K562 (cell line): Measurements from ENCODE around the gene AP1M1.

Experiments used
- CTCF ChIP-seq, 3 experiments: IDR thresholded peaks in 2 of 3; conservative IDR thresholded peaks in 1 of 3; 2 replicates each; pipeline ENCODE4 v1.5.1; 2011 to 2012; ENCODE audit warnings: low read length in 3 of 3, mild to moderate bottlenecking in 3 of 3, control low read depth in 2 of 3, improper control_type of control experiment in 1 of 3, inconsistent platforms in 1 of 3, low read depth in 1 of 3, mixed read lengths in 1 of 3, moderate library complexity in 1 of 3; ENCODE audit not compliant: insufficient read depth in 2 of 3
- DLX4 ChIP-seq: fragments of 250-450 bp; sonication (Bioruptor Pico); IDR thresholded peaks from 2 replicates; pipeline ENCODE4 v1.6.1; 2021; ENCODE audit warnings: mild to moderate bottlenecking
- ESRRA ChIP-seq: fragments of 450-650 bp; IDR thresholded peaks from 2 replicates; pipeline ENCODE4 v1.6.1; 2014; ENCODE audit warnings: low read depth, mild to moderate bottlenecking, moderate library complexity, borderline replicate concordance
- EZH2 ChIP-seq: IDR thresholded peaks from 2 replicates; pipeline ENCODE4 v1.6.1; 2012; ENCODE audit warnings: low read depth, mild to moderate bottlenecking, inconsistent platforms, low read length, borderline replicate concordance
- HCFC1 ChIP-seq: IDR thresholded peaks from 2 replicates; pipeline ENCODE4 v1.6.1; 2012; ENCODE audit warnings: low read depth, low read length, improper control_type of control experiment
- MAZ ChIP-seq, 2 experiments: fragments of 450-650 bp in 1 of 2; sonication (generic) in 1 of 2; formaldehyde crosslinking; IDR thresholded peaks in 1 of 2; conservative IDR thresholded peaks in 1 of 2; 2 replicates each; pipeline versions ENCODE4 v1.4.0 to v1.5.0; 2020; ENCODE audit warnings: mild to moderate bottlenecking in 1 of 2, missing genetic modification reagents in 1 of 2
- MLX ChIP-seq, 2 experiments: fragments of 450-650 bp in 1 of 2; sonication (generic) in 1 of 2; formaldehyde crosslinking; conservative IDR thresholded peaks; 2 replicates each; pipeline versions ENCODE4 v1.4.0 to v1.8.1; 2020 to 2022; ENCODE audit warnings: mild to moderate bottlenecking in 1 of 2, missing genetic modification reagents in 1 of 2
- MYBL2 ChIP-seq, 2 experiments: fragments of 450-650 bp in 1 of 2; sonication (generic) in 1 of 2; formaldehyde crosslinking in 1 of 2; IDR thresholded peaks; 2 replicates each; pipeline versions ENCODE4 v1.6.1 to v1.8.1; 2017 to 2022; ENCODE audit warnings: borderline replicate concordance in 1 of 2, inconsistent platforms in 1 of 2, low read depth in 1 of 2, mild to moderate bottlenecking in 1 of 2, missing genetic modification reagents in 1 of 2, moderate library complexity in 1 of 2
- TAF1 ChIP-seq: IDR thresholded peaks from 2 replicates; pipeline ENCODE4 v1.6.1; 2011; ENCODE audit warnings: mild to moderate bottlenecking, low read length, moderate library complexity; ENCODE audit not compliant: insufficient read depth, control insufficient read depth, severe bottlenecking; ENCODE audit errors: extremely low read depth
- TCFL5 ChIP-seq: fragments of 250-450 bp; sonication (Bioruptor Pico); conservative IDR thresholded peaks from 2 replicates; pipeline ENCODE4 v1.6.1; 2021; ENCODE audit warnings: mild to moderate bottlenecking, moderate library complexity, matching md5 sums
- USF2 ChIP-seq: sonication (generic); formaldehyde crosslinking; IDR thresholded peaks from 2 replicates; pipeline ENCODE4 v1.5.0; 2020; ENCODE audit warnings: missing genetic modification reagents
- ZFPM2 ChIP-seq: fragments of 250-450 bp; sonication (Bioruptor Pico); IDR thresholded peaks from 2 replicates; pipeline ENCODE4 v1.5.1; 2022; ENCODE audit warnings: mild to moderate bottlenecking
- ZNF766 ChIP-seq: fragments of 200-800 bp; sonication (Bioruptor generic); conservative IDR thresholded peaks from 2 replicates; pipeline ENCODE4 v1.6.1; 2016; ENCODE audit warnings: missing genetic modification characterization, missing compliant biosample characterization
- ZZZ3 ChIP-seq: fragments of 450-650 bp; IDR thresholded peaks from 2 replicates; pipeline ENCODE4 v1.6.1; 2016; ENCODE audit warnings: antibody characterized with exemption, mild to moderate bottlenecking, moderate library complexity

DNA sequence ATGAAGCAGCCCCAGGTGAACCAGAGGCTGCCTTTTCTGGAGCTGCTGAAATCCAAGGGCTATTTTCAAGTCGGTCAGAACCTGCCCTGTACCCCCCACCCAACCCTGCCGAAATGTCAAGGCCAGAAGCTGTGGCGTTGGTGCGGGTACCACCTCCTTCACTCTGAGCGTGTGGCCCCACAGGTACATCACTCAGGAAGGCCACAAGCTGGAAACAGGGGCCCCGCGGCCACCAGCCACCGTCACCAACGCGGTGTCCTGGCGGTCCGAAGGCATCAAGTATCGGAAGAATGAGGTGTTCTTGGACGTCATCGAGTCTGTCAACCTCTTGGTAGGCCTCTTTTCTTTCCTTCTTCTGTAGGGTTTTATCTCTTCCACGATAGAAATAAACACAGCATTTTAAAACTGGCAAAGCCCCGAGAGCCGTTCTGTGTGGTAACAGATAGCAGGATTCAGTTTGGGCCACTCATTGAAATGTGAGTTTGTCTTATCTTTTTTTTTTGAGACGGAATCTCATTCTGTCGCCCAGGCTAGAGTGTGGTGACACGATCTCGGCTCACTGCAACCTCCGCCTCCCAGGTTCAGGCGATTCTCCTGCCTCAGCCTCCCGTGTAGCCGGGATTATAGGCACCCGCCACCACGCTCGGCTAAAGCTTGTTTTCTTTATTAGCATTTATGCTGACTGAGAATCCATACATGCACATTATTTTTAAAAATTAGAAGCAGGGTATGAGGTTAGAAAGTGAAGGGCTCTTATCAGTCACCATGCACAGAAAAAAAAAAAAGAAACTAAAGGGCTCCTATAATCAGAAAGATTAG, 11.3 kb downstream of the AP1M1 start:
- TF ChIP-seq MYBL2 (IDR thresholded peaks at IDR 0.05; ENCODE audit: low read depth) (no peak), MYBL2 (CRISPR knock-in tag; IDR thresholded peaks at IDR 0.05; ENCODE audit: borderline replicate concordance) (no peak), HCFC1 (no peak), CTCF (IDR thresholded peaks at IDR 0.05 in 2 of 3, conservative IDR thresholded peaks at IDR 0.05 in 1 of 3; ENCODE audit: insufficient read depth in 2 of 3, low read depth in 1 of 3, low read length in 3 of 3) (no peak), ZFPM2 (CRISPR knock-in tag) (no peak), ZZZ3 (no peak), TAF1 (no peak), ZNF766 (CRISPR knock-in tag) (no peak), ESRRA (no peak), MAZ (CRISPR knock-in tag; conservative IDR thresholded peaks at IDR 0.05 in 1 of 2, IDR thresholded peaks at IDR 0.05 in 1 of 2) (no peak), DLX4 (CRISPR knock-in tag) (no peak), TCFL5 (no peak), EZH2 (no peak), MLX (CRISPR knock-in tag; conservative IDR thresholded peaks at IDR 0.05) (no peak), USF2 (no peak)
